GM12878 (cell line): ENCODE data around the gene ZNF213. TPM values are rescaled to one million over a fixed set of nuclear protein-coding genes. Genes with fewer than 3 reads are reported as not detected.
"Not testable (repeated sequence)": the region's sequence is repeated elsewhere in the genome, so short reads cannot be mapped to it uniquely, and the experiment has no call there.

Experiments used
- ATAC-seq: fragments of 200-7000 bp; cut with Tn5 transposase; 3 replicates; pipeline ENCODE4 v1.9.1; 2020; ENCODE audit warnings: mild to moderate bottlenecking, moderate library complexity
- BruUV-seq: library from RNA; stranded (reverse); fragments of 400-500 nt; replicated peaks from 2 replicates; lab custom pipeline; 2021; lab: Mats Ljungman, UMichigan
- CTCF ChIA-PET: fragments of 300-600 bp; sonication (Branson Sonifier 250); formaldehyde crosslinking; extraction: SDS; loops from one replicate; lab custom pipeline; 2021; ENCODE audit warnings: inconsistent platforms; lab: Yijun Ruan, JAX
- POLR2A ChIA-PET: fragments of 350-600 bp; formaldehyde crosslinking; extraction: SDS; loops from one replicate; lab custom pipeline; 2021; ENCODE audit warnings: inconsistent platforms; lab: Charles Lee
- RAD21 ChIA-PET: fragments of 300-600 bp; sonication (Branson Sonifier 250); formaldehyde crosslinking; loops from one replicate; lab custom pipeline; 2023; ENCODE audit warnings: antibody characterized with exemption; ENCODE audit not compliant: unreplicated experiment; lab: Charles Lee
- SMC1A ChIA-PET: fragments of 300-600 bp; sonication (Branson Sonifier 250); formaldehyde crosslinking; loops from one replicate; lab custom pipeline; 2023; ENCODE audit not compliant: unreplicated experiment, uncharacterized antibody; lab: Charles Lee
- DNase-seq: peaks from one replicate; pipeline ENCODE4 v3.0.0-alpha.2; 2011; ENCODE audit warnings: low read depth, low spot score
- FAIRE-seq: peaks from 3 replicates; lab custom pipeline; 2011; peaks lifted over from hg19 to GRCh38; lab: Jason Lieb, UNC
- H2AFZ ChIP-seq: 2 replicates; pipeline ENCODE4 v1.6.0; 2011; ENCODE audit warnings: low read depth, low read length, control low read depth; ENCODE audit not compliant: control insufficient read depth
- H3K27ac ChIP-seq: 2 replicates; pipeline ENCODE4 v1.5.1; 2011; ENCODE audit warnings: control low read depth; ENCODE audit not compliant: control insufficient read depth, insufficient read depth
- H3K27me3 ChIP-seq, 2 experiments: replicated peaks in 1 of 2; 2 replicates each; pipeline versions ENCODE4 v1.6.0 to v1.6.1; 2011; ENCODE audit warnings: low read length in 1 of 2; ENCODE audit not compliant: control insufficient read depth in 2 of 2, insufficient read depth in 2 of 2
- H3K36me3 ChIP-seq, 2 experiments: 2 replicates each; pipeline ENCODE4 v1.5.1; 2011; ENCODE audit warnings: low read length in 1 of 2; ENCODE audit not compliant: control insufficient read depth in 2 of 2, insufficient read depth in 2 of 2
- H3K4me1 ChIP-seq: 2 replicates; pipeline ENCODE4 v1.6.1; 2011; ENCODE audit warnings: mild to moderate bottlenecking, low read length, moderate library complexity, mixed read lengths; ENCODE audit not compliant: control insufficient read depth, insufficient read depth
- H3K4me2 ChIP-seq: 2 replicates; pipeline ENCODE4 v1.6.0; 2011; ENCODE audit warnings: control low read depth; ENCODE audit not compliant: control insufficient read depth, insufficient read depth
- H3K4me3 ChIP-seq: fragments of 200-600 bp; sonication (generic); 2 replicates; pipeline ENCODE4 v1.5.1; 2016
- H3K79me2 ChIP-seq: 2 replicates; pipeline ENCODE4 v1.6.0; 2011; ENCODE audit warnings: low read length; ENCODE audit not compliant: control insufficient read depth, insufficient read depth
- H3K9ac ChIP-seq: 2 replicates; pipeline ENCODE4 v1.8.0; 2011; ENCODE audit warnings: low read length, control low read depth, mixed read lengths; ENCODE audit not compliant: control insufficient read depth, insufficient read depth
- H3K9me3 ChIP-seq: replicated peaks from 3 replicates; pipeline ENCODE4 v1.5.1; 2011; ENCODE audit warnings: mild to moderate bottlenecking, low read length; ENCODE audit not compliant: control insufficient read depth, insufficient read depth
- H4K20me1 ChIP-seq: 2 replicates; pipeline ENCODE4 v1.6.0; 2011; ENCODE audit not compliant: control insufficient read depth, insufficient read depth
- EED ChIP-seq: sonication (generic); IDR thresholded peaks from 2 replicates; pipeline ENCODE4 v1.6.1; 2016; ENCODE audit warnings: antibody characterized with exemption, low read depth
- ELK1 ChIP-seq: IDR thresholded peaks from 2 replicates; pipeline ENCODE4 v1.6.1; 2012; ENCODE audit warnings: low read depth, low read length, improper control_type of control experiment
- NBN ChIP-seq: fragments of 450-650 bp; IDR thresholded peaks from 2 replicates; pipeline ENCODE4 v1.6.1; 2016
- WGBS: methylation state at CpG from one replicate; pipeline ENCODE4 v1.1.6; 2016; ENCODE audit warnings: low lambda C conversion rate; ENCODE audit not compliant: insufficient replicate concordance, insufficient coverage; ENCODE audit errors: missing lambda C conversion rate; 5-methylcytosine and 5-hydroxymethylcytosine counted together
- in situ Hi-C: fragments of 300-500 bp; cut with MboI; formaldehyde crosslinking; loops from 9 replicates; pipeline ENCODE4 v1.14.3; 2018; ENCODE audit warnings: mixed read lengths
- intact Hi-C: fragments of 100-400 bp; cut with micrococcal nuclease; formaldehyde crosslinking; loops from one replicate; pipeline ENCODE4 v1.14.2; 2022; ENCODE audit not compliant: unreplicated experiment
- polyA plus RNA-seq, 11 experiments: library from polyadenylated mRNA; depleted of rRNA in 4 of 11; unstranded in 6 of 11; stranded (reverse) in 5 of 11; fragments of >200 nt; fragmentation: Nextera tagmentation in 4 of 11; fragmentation: Illumina TruSeq in 1 of 11; extraction: Ambion mirVana in 4 of 11; extraction: Trizol in 1 of 11; gene quantifications; 1 replicate in 1 of 11; 2 replicates in 10 of 11; pipeline versions ENCODE4 v1.2.1 to v1.2.3, GENCODE V29; 2011 to 2016; ENCODE audit warnings: inconsistent platforms in 2 of 11, missing spikeins in 2 of 11, low read depth in 1 of 11
- total RNA-seq, 4 experiments: library from RNA; depleted of rRNA in 3 of 4; stranded (reverse); fragments of >200 nt in 3 of 4; fragmentation: Illumina TruSeq in 1 of 4; extraction: Trizol in 1 of 4; gene quantifications; 2 replicates each; pipeline versions ENCODE4 v1.2.1 to v1.2.3, GENCODE V29; 2013 to 2021
- TF ChIP-seq, protein P1 (sequence below): fragments of 450-650 bp; IDR thresholded peaks from 2 replicates; pipeline ENCODE4 v1.6.1; 2018; ENCODE audit warnings: mild to moderate bottlenecking, low read depth, moderate library complexity; ENCODE audit not compliant: partially characterized antibody

Gene ZNF213
- total and polyA plus RNA-seq, 10 of the 15 experiments (the other 5 are each of a cell fraction or from before 2014, with no cell fraction given) = 0.53 to 9.4 (median 1.1) TPM

DNA sequence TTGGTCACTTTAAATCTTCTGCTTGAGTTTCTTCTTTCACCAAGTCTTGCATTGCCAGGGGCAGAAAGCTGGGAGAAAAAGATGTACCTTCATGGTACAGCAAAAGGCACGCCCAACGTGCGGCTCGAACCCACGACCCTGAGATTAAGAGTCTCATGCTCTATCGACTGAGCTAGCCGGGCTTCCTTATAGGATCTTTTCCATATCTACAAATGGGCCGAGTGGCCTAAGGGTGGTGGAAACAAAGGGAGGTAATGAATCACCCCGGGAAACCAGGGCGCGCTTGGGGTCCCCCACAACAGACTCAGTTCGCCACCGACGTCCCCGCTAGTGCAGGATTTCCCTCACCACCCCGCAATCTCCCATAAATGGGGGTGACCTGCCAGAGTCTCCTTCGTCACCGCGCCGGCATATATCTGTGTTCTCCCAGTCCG, 45.6 kb downstream of the ZNF213 start (continued):
- TF ChIP-seq ELK1 (no peak), EED (no peak), NBN (no peak)
- TF ChIP-seq, protein P1, sequence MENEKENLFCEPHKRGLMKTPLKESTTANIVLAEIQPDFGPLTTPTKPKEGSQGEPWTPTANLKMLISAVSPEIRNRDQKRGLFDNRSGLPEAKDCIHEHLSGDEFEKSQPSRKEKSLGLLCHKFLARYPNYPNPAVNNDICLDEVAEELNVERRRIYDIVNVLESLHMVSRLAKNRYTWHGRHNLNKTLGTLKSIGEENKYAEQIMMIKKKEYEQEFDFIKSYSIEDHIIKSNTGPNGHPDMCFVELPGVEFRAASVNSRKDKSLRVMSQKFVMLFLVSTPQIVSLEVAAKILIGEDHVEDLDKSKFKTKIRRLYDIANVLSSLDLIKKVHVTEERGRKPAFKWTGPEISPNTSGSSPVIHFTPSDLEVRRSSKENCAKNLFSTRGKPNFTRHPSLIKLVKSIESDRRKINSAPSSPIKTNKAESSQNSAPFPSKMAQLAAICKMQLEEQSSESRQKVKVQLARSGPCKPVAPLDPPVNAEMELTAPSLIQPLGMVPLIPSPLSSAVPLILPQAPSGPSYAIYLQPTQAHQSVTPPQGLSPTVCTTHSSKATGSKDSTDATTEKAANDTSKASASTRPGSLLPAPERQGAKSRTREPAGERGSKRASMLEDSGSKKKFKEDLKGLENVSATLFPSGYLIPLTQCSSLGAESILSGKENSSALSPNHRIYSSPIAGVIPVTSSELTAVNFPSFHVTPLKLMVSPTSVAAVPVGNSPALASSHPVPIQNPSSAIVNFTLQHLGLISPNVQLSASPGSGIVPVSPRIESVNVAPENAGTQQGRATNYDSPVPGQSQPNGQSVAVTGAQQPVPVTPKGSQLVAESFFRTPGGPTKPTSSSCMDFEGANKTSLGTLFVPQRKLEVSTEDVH = no peak
- TF ChIP-seq, all 136 proteins: peak for 0

DNA sequence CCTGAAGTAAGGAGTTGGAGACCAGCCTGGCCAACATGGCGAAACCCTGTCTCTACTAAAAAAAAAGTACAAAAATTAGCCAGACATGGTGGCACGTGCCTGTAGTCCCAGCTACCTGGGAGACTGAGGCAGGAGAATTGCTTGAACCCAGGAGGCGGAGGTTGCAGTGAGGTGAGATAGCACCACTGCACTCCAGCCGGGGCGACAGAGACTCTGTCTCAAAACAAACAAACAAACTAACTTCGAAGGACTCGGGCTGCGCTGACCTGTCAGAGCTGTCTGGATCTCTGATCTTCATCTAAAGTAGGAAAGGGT, 47.4 kb downstream of the ZNF213 start:
- in situ Hi-C loops, H3K27ac ChIP-seq, H3K4me3 ChIP-seq, H3K79me2 ChIP-seq, DNase-seq, intact Hi-C loops, H3K9me3 ChIP-seq, H3K27me3 ChIP-seq, H3K9ac ChIP-seq, H3K36me3 ChIP-seq, BruUV-seq, POLR2A ChIA-PET, H2AFZ ChIP-seq, FAIRE-seq, RAD21 ChIA-PET, H4K20me1 ChIP-seq, ATAC-seq: not testable (repeated sequence)
- Histone ChIP-seq H3K4me2 (peak overlapping the region; percentile 95; the same call in 1 of the 2 replicates), H3K4me1 (peaks cover 10% of the 10 kb centered on the region; the same call in 1 of the 2 replicates)
- 48% methylated on average over 8 of the region's 8 CpGs for WGBS
- SMC1A ChIA-PET = interaction anchor here (1.0 kb wide), 1 partner anchor 32 kb away, joined by 4 read pairs; no protein-coding TSS in a partner anchor
- CTCF ChIA-PET = interaction anchor here (1.1 to 2.8 kb wide), 3 partner anchors 8 to 32 kb away, joined by 3 to 15 read pairs (median 6); no protein-coding TSS in a partner anchor
